GM10248 (cell line): ENCODE results near the gene ARHGAP26.

ENCODE experiments used
- CTCF ChIA-PET: fragments of 300-600 bp; sonication (Branson Sonifier 250); formaldehyde crosslinking; extraction: SDS; loops from one replicate; lab custom pipeline; 2021; ENCODE audit warnings: antibody characterized with exemption; lab: Yijun Ruan, JAX
- POLR2A ChIA-PET: fragments of 350-650 bp; sonication (Branson Sonifier 250); formaldehyde crosslinking; extraction: SDS; loops from one replicate; lab custom pipeline; 2020; ENCODE audit warnings: antibody characterized with exemption; lab: Yijun Ruan, JAX
- DNase-seq: peaks from one replicate; pipeline ENCODE4 v3.0.0; 2012; ENCODE audit errors: extremely low spot score
- TF ChIP-seq, protein P1 (sequence below): IDR thresholded peaks from 2 replicates; pipeline ENCODE4 v1.5.1; 2012; ENCODE audit warnings: mild to moderate bottlenecking, low read depth; ENCODE audit errors: extremely low read depth, missing control alignments, control extremely low read depth

ARHGAP26 gene

GRCh38 chr5:142840575-142840974 is 70.4 kb downstream of the ARHGAP26 start:
- TF ChIP-seq, protein P1, sequence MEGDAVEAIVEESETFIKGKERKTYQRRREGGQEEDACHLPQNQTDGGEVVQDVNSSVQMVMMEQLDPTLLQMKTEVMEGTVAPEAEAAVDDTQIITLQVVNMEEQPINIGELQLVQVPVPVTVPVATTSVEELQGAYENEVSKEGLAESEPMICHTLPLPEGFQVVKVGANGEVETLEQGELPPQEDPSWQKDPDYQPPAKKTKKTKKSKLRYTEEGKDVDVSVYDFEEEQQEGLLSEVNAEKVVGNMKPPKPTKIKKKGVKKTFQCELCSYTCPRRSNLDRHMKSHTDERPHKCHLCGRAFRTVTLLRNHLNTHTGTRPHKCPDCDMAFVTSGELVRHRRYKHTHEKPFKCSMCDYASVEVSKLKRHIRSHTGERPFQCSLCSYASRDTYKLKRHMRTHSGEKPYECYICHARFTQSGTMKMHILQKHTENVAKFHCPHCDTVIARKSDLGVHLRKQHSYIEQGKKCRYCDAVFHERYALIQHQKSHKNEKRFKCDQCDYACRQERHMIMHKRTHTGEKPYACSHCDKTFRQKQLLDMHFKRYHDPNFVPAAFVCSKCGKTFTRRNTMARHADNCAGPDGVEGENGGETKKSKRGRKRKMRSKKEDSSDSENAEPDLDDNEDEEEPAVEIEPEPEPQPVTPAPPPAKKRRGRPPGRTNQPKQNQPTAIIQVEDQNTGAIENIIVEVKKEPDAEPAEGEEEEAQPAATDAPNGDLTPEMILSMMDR = no peak
- POLR2A ChIA-PET = no interaction called here
- CTCF ChIA-PET = no interaction called here
- no peak for DNase-seq

DNA sequence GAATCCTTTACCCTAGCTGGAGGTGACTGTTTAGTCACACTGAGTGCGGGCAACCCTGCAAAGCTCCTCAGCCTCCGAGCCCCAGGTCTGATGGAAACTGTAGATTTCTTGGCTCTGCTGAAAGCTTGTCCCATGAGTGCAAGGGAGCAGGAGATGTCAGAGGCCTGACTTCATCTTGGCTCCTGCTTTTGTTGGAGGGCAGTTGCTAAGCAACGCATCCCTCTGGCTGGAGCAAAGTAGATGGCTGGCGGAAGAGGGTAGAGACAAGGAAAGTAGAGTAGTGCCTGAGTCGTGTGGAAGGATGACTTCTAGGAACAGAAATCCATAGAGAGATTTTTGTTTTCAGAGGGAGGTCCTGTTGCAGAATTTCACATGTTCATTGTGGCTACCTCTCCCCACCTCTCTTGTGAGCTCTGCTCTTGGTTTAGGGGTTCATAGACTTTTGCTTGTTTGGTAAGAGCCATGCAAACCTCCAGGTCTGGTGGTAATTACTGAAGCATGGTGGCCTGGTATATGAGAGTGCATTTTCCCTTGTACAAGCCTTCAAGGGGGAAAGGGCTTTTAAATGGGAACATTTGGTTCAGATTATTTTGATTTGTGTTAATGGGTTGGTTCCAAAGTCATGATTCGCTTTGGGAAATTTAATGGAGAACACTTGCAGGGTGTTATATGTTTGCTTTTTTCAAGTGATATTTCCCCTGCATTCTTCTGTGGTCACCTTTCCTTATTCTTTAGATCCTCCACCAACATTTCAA is 71.5 kb downstream of the ARHGAP26 start:
- TF ChIP-seq, protein P1 = no peak
- ChIA-PET POLR2A (no interaction called here), CTCF (no interaction called here)
- no peak for DNase-seq

- no peak for DNase-seq
- TF ChIP-seq, protein P1 = no peak
- CTCF ChIA-PET = interaction anchor here (1.4 to 2.4 kb wide), 3 partner anchors 9 to 46 kb away, joined by 3 to 8 read pairs (median 5); no protein-coding TSS in a partner anchor
- POLR2A ChIA-PET = interaction anchor here (0.6 kb wide), 1 partner anchor 64 kb away, joined by 3 read pairs; no protein-coding TSS in a partner anchor
Observed at GRCh38 chr5:142842994-142843905, 73.1 kb downstream of the ARHGAP26 start.

DNA sequence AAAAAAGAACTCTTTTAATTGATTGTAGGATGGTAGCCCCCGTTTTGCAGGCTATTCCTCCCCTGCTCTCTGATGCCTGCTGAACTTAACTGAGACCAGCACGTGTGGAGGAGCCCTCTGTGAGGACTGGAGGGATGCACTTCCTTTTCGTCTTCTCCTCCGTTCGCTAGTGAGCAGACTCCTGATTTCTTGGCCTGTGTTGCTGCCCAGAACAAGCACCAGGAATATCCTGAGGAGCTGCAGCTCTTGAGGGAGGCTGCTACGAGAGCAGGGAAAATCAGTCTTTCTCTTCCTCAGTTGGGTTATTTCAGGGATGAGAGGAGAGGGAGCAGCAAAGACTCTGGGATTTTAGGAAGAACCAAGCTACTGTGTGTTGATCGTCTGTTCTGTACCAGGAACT is 74.7 kb downstream of the ARHGAP26 start:
- no peak for DNase-seq
- POLR2A ChIA-PET = no interaction called here
- TF ChIP-seq, protein P1 = no peak
- CTCF ChIA-PET = interaction anchor here (1.1 to 2.4 kb wide), 6 partner anchors 9 to 132 kb away, joined by 3 to 8 read pairs (median 4); no protein-coding TSS in a partner anchor

GRCh38 chr5:142845402-142845921 is 75.3 kb downstream of the ARHGAP26 start:
- POLR2A ChIA-PET = no interaction called here
- CTCF ChIA-PET = interaction anchor here (0.6 to 2.4 kb wide), 6 partner anchors 11 to 132 kb away, joined by 3 to 8 read pairs (median 4); no protein-coding TSS in a partner anchor
- TF ChIP-seq, protein P1 = no peak
- no peak for DNase-seq

- POLR2A ChIA-PET = no interaction called here
- DNase-seq = no peak
- CTCF ChIA-PET = interaction anchor here (0.6 to 2.4 kb wide), 6 partner anchors 12 to 133 kb away, joined by 3 to 8 read pairs (median 4); no protein-coding TSS in a partner anchor
- TF ChIP-seq, protein P1 = no peak
Observed at GRCh38 chr5:142845954-142846398, 75.8 kb downstream of the ARHGAP26 start.
